H1 (cell line): Measurements from ENCODE around the gene CAMK2B. TPM values are rescaled to one million over a fixed set of nuclear protein-coding genes. Genes with fewer than 3 reads are reported as not detected.

ENCODE experiments used
- CHD7 ChIP-seq: fragments of 300-600 bp; sonication (generic); IDR thresholded peaks from 2 replicates; pipeline ENCODE4 v1.7.1; 2012; ENCODE audit warnings: low read length, moderate library complexity, mild to moderate bottlenecking, inconsistent platforms; ENCODE audit not compliant: insufficient replicate concordance
- polyA plus RNA-seq, 7 experiments: library from polyadenylated mRNA; depleted of rRNA in 3 of 7; stranded (reverse) in 5 of 7; unstranded in 2 of 7; fragments of >200 nt in 5 of 7; fragments of 200-250 nt in 2 of 7; gene quantifications; 1 replicate in 5 of 7; 2 replicates in 1 of 7; 4 replicates in 1 of 7; pipeline versions ENCODE4 v1.2.1 to v1.2.3, GENCODE V29; 2011 to 2013; ENCODE audit warnings: missing spikeins in 2 of 7, mixed read lengths in 2 of 7
- total RNA-seq: library from RNA; stranded (reverse); fragmentation: NEBNext Ultra II Directional; extraction: Animal tissue kit (Norgen Biotek cat#: 25700); gene quantifications from 2 replicates; pipeline ENCODE4 v1.2.1, GENCODE V29; 2021

CAMK2B gene
- total and polyA plus RNA-seq, 2 of the 8 experiments (the other 6 are each of a cell fraction or from before 2014, with no cell fraction given), result 0.05 to 0.15 TPM

GRCh38 chr7:44341401-44341800 lies 16.0 kb upstream of the CAMK2B start (continued):
- TF ChIP-seq CHD7, result no peak
